Kidney (tissue), 14 donors: Measurements from ENCODE around the gene ADH4. TPM values are rescaled to one million over a fixed set of nuclear protein-coding genes. Genes with fewer than 3 reads are reported as not detected.

ENCODE experiments used
- DNase-seq, 5 donors: peaks; one replicate each; pipeline ENCODE4 v3.0.0-alpha.2; 2013 to 2020
- FAIRE-seq: peaks from 2 replicates; lab custom pipeline; 2012; peaks lifted over from hg19 to GRCh38; lab: Jason Lieb, UNC
- H3K27ac ChIP-seq, 2 donors: one replicate each; pipeline ENCODE4 v1.7.0; 2013; ENCODE audit warnings: low read depth in 2 of 2, low read length in 2 of 2, inconsistent platforms in 1 of 2
- H3K27me3 ChIP-seq: one replicate; pipeline ENCODE4 v1.7.1; 2013; ENCODE audit warnings: low read length, inconsistent platforms; ENCODE audit not compliant: control insufficient read depth, insufficient read depth
- H3K36me3 ChIP-seq, 3 donors: one replicate each; pipeline versions ENCODE4 v1.7.0 to v1.7.1; 2013; ENCODE audit warnings: low read length in 3 of 3, control low read depth in 1 of 3, inconsistent platforms in 1 of 3; ENCODE audit not compliant: insufficient read depth in 3 of 3, control insufficient read depth in 2 of 3
- H3K4me1 ChIP-seq, 3 donors: one replicate each; pipeline versions ENCODE4 v1.7.0 to v1.7.1; 2013; ENCODE audit warnings: low read length in 3 of 3, inconsistent platforms in 1 of 3, low read depth in 1 of 3; ENCODE audit not compliant: control insufficient read depth in 2 of 3, insufficient read depth in 2 of 3
- H3K4me3 ChIP-seq, 3 donors: one replicate each; pipeline versions ENCODE4 v1.7.0 to v1.8.1; 2013; ENCODE audit warnings: low read length in 3 of 3, control low read depth in 1 of 3, inconsistent platforms in 1 of 3
- H3K9ac ChIP-seq, 3 donors: one replicate each; pipeline versions ENCODE4 v1.7.0 to v1.7.1; 2013; ENCODE audit warnings: low read length in 3 of 3, control low read depth in 1 of 3, inconsistent platforms in 1 of 3
- H3K9me3 ChIP-seq, 3 donors: one replicate each; pipeline versions ENCODE4 v1.7.0 to v1.7.1; 2013; ENCODE audit warnings: low read length in 3 of 3, control low read depth in 1 of 3, inconsistent platforms in 1 of 3; ENCODE audit not compliant: control insufficient read depth in 2 of 3, insufficient read depth in 1 of 3
- intact Hi-C: fragments of 100-400 bp; cut with DNase I; formaldehyde crosslinking; loops from one replicate; pipeline ENCODE4 v1.11.1; 2022
- polyA plus RNA-seq: library from polyadenylated mRNA; stranded (reverse); fragments of 350-450 nt; fragmentation: Illumina TruSeq; extraction: RNeasy Lipid Tissue Mini Kit (QIAGEN cat#74804); gene quantifications from one replicate; pipeline ENCODE4 v1.2.3, GENCODE V29; 2014; ENCODE audit warnings: low read depth, low replicate concordance; ENCODE audit not compliant: insufficient read depth
- total RNA-seq: library from RNA; stranded (reverse); fragmentation: NEBNext Ultra II Directional; extraction: Animal tissue kit (Norgen Biotek cat#: 25700); gene quantifications from one replicate; pipeline ENCODE4 v1.2.1, GENCODE V29; 2021
- TF ChIP-seq, protein P1 (sequence below): IDR thresholded peaks from 3 replicates; pipeline ENCODE4 v1.5.1; 2012; ENCODE audit warnings: mild to moderate bottlenecking, moderate library complexity, borderline replicate concordance; ENCODE audit not compliant: insufficient read depth; ENCODE audit errors: extremely low read depth
- donor health status: control.
- donor health status: control.
- donor health status: control.
- donor health status: control.
- donor health status: control.
- donor health status: DM: yes; HTN: yes; CAD: no.
- donor health status: Normal renal cell carcinoma (clear cell type).

Gene ADH4
- total and polyA plus RNA-seq, 2 donors from 2014 or later = 0.52 to 5.9 TPM

DNA sequence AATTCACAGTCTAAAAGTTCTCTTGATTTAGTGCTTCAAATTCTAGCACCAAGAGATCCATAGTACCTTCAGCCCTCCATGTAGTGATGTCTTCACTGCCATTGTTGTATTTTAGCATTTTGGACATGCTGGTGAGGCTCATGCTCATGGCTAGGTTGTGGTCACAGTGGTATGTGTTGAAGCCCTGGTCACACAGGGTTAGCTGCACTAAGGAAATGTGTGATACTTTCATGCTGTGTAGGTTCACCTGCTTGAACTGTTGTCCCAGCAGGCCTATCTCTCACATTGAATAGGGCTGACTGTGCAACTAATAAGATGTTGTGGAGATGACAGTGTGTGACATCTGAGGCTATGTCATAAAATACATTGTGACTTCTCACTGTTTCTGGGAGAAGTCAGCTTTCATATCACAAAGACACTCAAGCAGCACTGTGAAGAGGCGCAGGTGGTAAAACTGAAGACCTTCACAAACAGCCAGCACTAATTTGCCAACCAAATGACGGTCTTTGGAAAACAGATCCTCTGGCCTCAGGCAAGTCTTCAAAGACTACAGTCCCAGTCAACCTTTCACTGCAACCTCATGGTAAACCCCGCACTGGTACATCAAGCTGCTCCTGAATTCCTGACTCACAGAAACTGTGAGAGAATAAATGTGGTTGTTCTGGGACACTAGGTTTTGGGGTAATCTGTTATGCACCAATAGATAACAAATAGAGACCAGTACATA is 17.4 kb upstream of the ADH4 start:
- no peaks in the 10 kb centered on the region for H3K27me3 ChIP-seq
- no peak overlapping the region for H3K9ac ChIP-seq
- no peak for DNase-seq
- no peaks in the 10 kb centered on the region for H3K36me3 ChIP-seq
- FAIRE-seq = no peak
- intact Hi-C loops = no loop called here
- no peak overlapping the region for H3K4me3 ChIP-seq
- H3K27ac ChIP-seq = no peak overlapping the region
- no peaks in the 10 kb centered on the region for H3K9me3 ChIP-seq
- TF ChIP-seq, protein P1, sequence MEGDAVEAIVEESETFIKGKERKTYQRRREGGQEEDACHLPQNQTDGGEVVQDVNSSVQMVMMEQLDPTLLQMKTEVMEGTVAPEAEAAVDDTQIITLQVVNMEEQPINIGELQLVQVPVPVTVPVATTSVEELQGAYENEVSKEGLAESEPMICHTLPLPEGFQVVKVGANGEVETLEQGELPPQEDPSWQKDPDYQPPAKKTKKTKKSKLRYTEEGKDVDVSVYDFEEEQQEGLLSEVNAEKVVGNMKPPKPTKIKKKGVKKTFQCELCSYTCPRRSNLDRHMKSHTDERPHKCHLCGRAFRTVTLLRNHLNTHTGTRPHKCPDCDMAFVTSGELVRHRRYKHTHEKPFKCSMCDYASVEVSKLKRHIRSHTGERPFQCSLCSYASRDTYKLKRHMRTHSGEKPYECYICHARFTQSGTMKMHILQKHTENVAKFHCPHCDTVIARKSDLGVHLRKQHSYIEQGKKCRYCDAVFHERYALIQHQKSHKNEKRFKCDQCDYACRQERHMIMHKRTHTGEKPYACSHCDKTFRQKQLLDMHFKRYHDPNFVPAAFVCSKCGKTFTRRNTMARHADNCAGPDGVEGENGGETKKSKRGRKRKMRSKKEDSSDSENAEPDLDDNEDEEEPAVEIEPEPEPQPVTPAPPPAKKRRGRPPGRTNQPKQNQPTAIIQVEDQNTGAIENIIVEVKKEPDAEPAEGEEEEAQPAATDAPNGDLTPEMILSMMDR = no peak
- peaks cover 0 to 10% (median 2%) of the 10 kb centered on the region in 3 donors for H3K4me1 ChIP-seq

DNA sequence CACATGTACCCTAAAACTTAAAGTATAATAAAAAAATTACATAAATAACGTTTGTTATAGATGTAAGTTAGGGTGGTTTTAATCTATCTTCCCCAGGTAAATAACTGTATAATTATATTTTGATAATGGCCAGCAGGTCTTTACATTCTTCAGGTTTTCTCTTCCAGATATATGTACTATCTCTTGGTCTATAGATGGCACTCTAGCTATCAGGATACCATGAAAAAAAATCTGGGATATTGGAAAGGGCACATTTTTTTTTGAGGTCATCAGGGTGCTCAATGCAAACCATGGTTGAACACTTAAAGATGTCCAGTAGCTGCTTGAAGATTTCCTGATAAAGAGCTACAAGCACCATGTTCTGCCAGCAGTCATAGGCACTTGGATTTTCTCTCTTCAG is 15.6 kb upstream of the ADH4 start:
- DNase-seq (no peak), FAIRE-seq (no peak)
- Histone ChIP-seq H3K27me3 (no peaks in the 10 kb centered on the region), H3K4me3 (no peak overlapping the region), H3K9me3 (no peaks in the 10 kb centered on the region), H3K9ac (no peak overlapping the region), H3K4me1 (peaks cover 0 to 10% (median 2%) of the 10 kb centered on the region in 3 donors), H3K27ac (no peak overlapping the region), H3K36me3 (no peaks in the 10 kb centered on the region)
- TF ChIP-seq, protein P1 = no peak
- intact Hi-C loops = no loop called here

DNA sequence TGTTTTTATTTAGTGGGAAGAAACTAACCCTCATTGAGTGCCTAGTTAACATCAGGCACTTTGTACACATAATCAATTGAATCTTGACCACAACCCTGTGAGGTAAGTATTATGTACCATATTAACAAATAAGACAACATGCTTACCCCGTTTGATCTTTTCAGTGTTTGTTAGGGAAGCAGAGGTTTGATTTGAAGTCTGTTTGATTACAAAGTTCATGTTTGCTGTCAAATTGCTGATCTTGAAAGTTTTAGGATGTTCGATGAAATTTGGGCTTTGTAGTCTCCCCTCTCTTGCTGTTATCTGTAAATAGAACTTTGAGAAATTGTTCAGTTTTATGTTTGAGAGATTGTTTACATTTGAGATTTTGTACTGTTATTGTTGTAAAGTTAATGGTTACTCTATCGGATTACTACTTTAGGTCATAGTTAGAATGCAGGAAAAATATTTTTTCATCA is 13.4 kb upstream of the ADH4 start:
- Histone ChIP-seq H3K27me3 (no peaks in the 10 kb centered on the region), H3K36me3 (no peaks in the 10 kb centered on the region), H3K9ac (no peak overlapping the region), H3K4me3 (no peak overlapping the region), H3K9me3 (no peaks in the 10 kb centered on the region), H3K4me1 (peaks cover 0 to 10% (median 2%) of the 10 kb centered on the region in 3 donors), H3K27ac (peak overlapping the region in 1 of 2 donors; percentile 14)
- DNase-seq = no peak
- TF ChIP-seq, protein P1 = no peak
- intact Hi-C loops = no loop called here
- FAIRE-seq = no peak
